OCI-LY3 (cell line): ENCODE data around the gene DNAJB8.

Source experiments
- H2AFZ ChIP-seq: fragments of 200-600, 300-600 bp; shearing (Covaris generic); 2 replicates; pipeline ENCODE4 v1.6.0; 2014; ENCODE audit warnings: antibody characterized with exemption, low read depth, low read length
- H3K27ac ChIP-seq: fragments of 200-600, 300-600 bp; sonication (generic); 2 replicates; pipeline ENCODE4 v1.5.1; 2014; ENCODE audit warnings: mild to moderate bottlenecking, low read length, moderate library complexity, mixed read lengths
- H3K27me3 ChIP-seq: fragments of 200-600, 300-600 bp; sonication (generic); 2 replicates; pipeline ENCODE4 v1.6.1; 2014; ENCODE audit warnings: low read depth, low read length, mixed read lengths
- H3K36me3 ChIP-seq: fragments of 200-600, 300-600 bp; sonication (generic); replicated peaks from 2 replicates; pipeline ENCODE3; 2014; ENCODE audit warnings: low read depth, low read length, mixed read lengths
- H3K4me1 ChIP-seq: fragments of 300-600, 200-600 bp; sonication (generic); 2 replicates; pipeline ENCODE4 v1.6.1; 2014; ENCODE audit warnings: low read length, mixed read lengths
- H3K4me2 ChIP-seq: fragments of 200-600, 300-600 bp; sonication (generic); 2 replicates; pipeline ENCODE4 v1.6.1; 2014; ENCODE audit warnings: low read length, mixed read lengths
- H3K4me3 ChIP-seq: fragments of 300-600, 200-600 bp; sonication (generic); 2 replicates; pipeline ENCODE4 v1.5.1; 2014; ENCODE audit warnings: antibody characterized with exemption, mild to moderate bottlenecking, low read length, moderate library complexity
- H3K79me2 ChIP-seq: fragments of 300-600, 200-600 bp; shearing (Covaris generic); 2 replicates; pipeline ENCODE4 v1.6.1; 2014; ENCODE audit warnings: mild to moderate bottlenecking, low read length, mixed read lengths
- H3K9ac ChIP-seq: fragments of 300-600, 200-600 bp; shearing (Covaris generic); 2 replicates; pipeline ENCODE4 v1.6.0; 2014; ENCODE audit warnings: mild to moderate bottlenecking, low read length, moderate library complexity
- H3K9me3 ChIP-seq: fragments of 200-600, 300-600 bp; shearing (Covaris generic); 2 replicates; pipeline ENCODE4 v1.6.1; 2014; ENCODE audit warnings: low read length, mixed read lengths; ENCODE audit not compliant: insufficient read depth
- H4K20me1 ChIP-seq: fragments of 200-600, 300-600 bp; sonication (generic); 2 replicates; pipeline ENCODE4 v1.6.1; 2016; ENCODE audit warnings: low read length, mixed read lengths; ENCODE audit not compliant: insufficient read depth
- EZH2phosphoT487 ChIP-seq: fragments of 200-600 bp; shearing (Covaris generic); IDR thresholded peaks from 2 replicates; pipeline ENCODE4 v1.6.1; 2018; ENCODE audit warnings: antibody characterized with exemption, mixed run types, low read depth
- TF ChIP-seq, protein P1 (sequence below): fragments of 200-600, 300-600 bp; sonication (generic); IDR thresholded peaks from 2 replicates; pipeline ENCODE4 v1.5.1; 2014; ENCODE audit warnings: antibody characterized with exemption, low read length, low read depth

DNAJB8 gene

DNA sequence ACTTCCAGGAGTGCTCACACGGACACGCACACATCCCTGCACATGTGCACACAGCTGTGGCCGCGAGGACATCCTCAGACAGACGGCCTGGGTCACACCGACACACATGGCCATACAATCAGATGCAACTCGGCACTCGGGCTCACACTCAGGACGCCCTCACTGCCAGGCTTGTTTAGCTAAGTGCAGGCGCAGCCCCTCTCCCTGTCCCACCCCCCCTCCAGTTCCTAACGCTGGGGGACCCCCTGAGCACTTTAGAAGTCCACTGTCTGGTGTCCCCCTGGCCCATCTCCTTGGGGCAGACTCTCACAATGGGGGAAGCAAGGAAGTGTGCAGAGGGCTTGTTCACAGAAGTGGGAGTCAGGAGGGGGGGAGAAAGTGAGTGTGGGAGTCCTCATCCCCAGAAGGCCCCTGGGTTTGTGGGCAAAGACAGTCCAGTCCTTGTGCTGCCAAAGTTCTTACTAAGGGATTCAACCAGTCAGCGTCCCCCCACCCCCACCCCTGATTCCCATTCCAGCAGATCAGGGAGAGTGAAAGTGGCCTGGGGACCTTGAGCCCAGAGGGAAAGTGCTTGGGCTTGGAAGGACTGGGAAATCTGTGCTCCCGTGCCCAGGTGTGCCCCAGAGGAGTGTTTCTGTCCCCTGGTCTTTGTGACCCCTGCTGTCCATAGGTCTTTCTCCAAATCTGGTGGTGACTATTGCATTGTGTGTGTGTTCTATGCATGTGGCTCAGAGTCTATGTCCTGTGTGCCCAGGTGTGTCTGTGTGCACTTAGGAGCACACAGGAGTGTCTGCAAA is 27.1 kb upstream of the DNAJB8 start:
- no peaks in the 10 kb centered on the region for H3K79me2 ChIP-seq
- H4K20me1 ChIP-seq: no peaks in the 10 kb centered on the region
- H3K4me3 ChIP-seq: no peak overlapping the region
- peaks cover 4% of the 10 kb centered on the region; the same call in 1 of the 2 replicates for H3K4me1 ChIP-seq
- H3K36me3 ChIP-seq: no peaks in the 10 kb centered on the region
- H2AFZ ChIP-seq: no peak overlapping the region
- H3K9me3 ChIP-seq: no peaks in the 10 kb centered on the region
- H3K4me2 ChIP-seq: no peak overlapping the region
- no peak overlapping the region for H3K9ac ChIP-seq
- no peak overlapping the region for H3K27ac ChIP-seq
- no peak for TF ChIP-seq EZH2phosphoT487
- TF ChIP-seq, protein P1, sequence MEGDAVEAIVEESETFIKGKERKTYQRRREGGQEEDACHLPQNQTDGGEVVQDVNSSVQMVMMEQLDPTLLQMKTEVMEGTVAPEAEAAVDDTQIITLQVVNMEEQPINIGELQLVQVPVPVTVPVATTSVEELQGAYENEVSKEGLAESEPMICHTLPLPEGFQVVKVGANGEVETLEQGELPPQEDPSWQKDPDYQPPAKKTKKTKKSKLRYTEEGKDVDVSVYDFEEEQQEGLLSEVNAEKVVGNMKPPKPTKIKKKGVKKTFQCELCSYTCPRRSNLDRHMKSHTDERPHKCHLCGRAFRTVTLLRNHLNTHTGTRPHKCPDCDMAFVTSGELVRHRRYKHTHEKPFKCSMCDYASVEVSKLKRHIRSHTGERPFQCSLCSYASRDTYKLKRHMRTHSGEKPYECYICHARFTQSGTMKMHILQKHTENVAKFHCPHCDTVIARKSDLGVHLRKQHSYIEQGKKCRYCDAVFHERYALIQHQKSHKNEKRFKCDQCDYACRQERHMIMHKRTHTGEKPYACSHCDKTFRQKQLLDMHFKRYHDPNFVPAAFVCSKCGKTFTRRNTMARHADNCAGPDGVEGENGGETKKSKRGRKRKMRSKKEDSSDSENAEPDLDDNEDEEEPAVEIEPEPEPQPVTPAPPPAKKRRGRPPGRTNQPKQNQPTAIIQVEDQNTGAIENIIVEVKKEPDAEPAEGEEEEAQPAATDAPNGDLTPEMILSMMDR: no peak
- H3K27me3 ChIP-seq: peaks cover 5% of the 10 kb centered on the region; the same call in 1 of the 2 replicates

GRCh38 chr3:128492671-128493569 is 26.2 kb upstream of the DNAJB8 start, which contains the start of gene GATA2:
Gene GATA2, minus strand, starts transcription at chr3:128493201. Its CDS starts 6,170 bp downstream, at chr3:128487031.
- TF ChIP-seq, protein P1: no peak
- TF ChIP-seq EZH2phosphoT487: no peak
- H3K36me3 ChIP-seq: no peaks in the 10 kb centered on the region
- no peak within 1 kb of the TSS for H2AFZ ChIP-seq
- H3K27ac ChIP-seq: no peak within 1 kb of the TSS
- H4K20me1 ChIP-seq: no peaks in the 10 kb centered on the region
- no peaks in the 10 kb centered on the region for H3K79me2 ChIP-seq
- H3K9me3 ChIP-seq: no peaks in the 10 kb centered on the region
- no peaks in the 10 kb centered on the region for H3K27me3 ChIP-seq
- no peak within 1 kb of the TSS for H3K4me2 ChIP-seq
- peaks cover 4% of the 10 kb centered on the region; the same call in 1 of the 2 replicates for H3K4me1 ChIP-seq
- no peak within 1 kb of the TSS for H3K9ac ChIP-seq
- no peak within 1 kb of the TSS for H3K4me3 ChIP-seq

GRCh38 chr3:128491941-128492670 is 25.4 kb upstream of the DNAJB8 start:
- H3K36me3 ChIP-seq: no peaks in the 10 kb centered on the region
- peaks cover 4% of the 10 kb centered on the region; the same call in 1 of the 2 replicates for H3K4me1 ChIP-seq
- H3K27me3 ChIP-seq: no peaks in the 10 kb centered on the region
- no peaks in the 10 kb centered on the region for H3K9me3 ChIP-seq
- H3K27ac ChIP-seq: no peak overlapping the region
- no peak overlapping the region for H2AFZ ChIP-seq
- H4K20me1 ChIP-seq: no peaks in the 10 kb centered on the region
- H3K4me2 ChIP-seq: no peak overlapping the region
- TF ChIP-seq EZH2phosphoT487: no peak
- TF ChIP-seq, protein P1: no peak
- no peaks in the 10 kb centered on the region for H3K79me2 ChIP-seq
- H3K4me3 ChIP-seq: no peak overlapping the region
- H3K9ac ChIP-seq: no peak overlapping the region

DNA sequence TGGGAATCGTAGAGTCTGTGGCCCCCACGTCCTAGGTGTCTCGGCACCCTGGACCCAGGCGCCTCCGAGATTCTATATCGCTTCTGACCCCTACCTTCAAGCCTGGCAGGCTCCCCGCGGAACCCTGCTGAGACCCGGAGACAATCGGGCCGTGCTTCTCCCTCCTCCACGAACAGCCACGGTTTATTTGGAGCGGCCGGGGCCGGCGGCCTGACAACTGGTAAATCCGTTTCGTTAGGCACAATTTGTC is 24.9 kb upstream of the DNAJB8 start:
- no peaks in the 10 kb centered on the region for H4K20me1 ChIP-seq
- no peak for TF ChIP-seq EZH2phosphoT487
- TF ChIP-seq, protein P1: no peak
- no peak overlapping the region for H3K4me2 ChIP-seq
- H3K27me3 ChIP-seq: no peaks in the 10 kb centered on the region
- no peaks in the 10 kb centered on the region for H3K9me3 ChIP-seq
- H3K4me3 ChIP-seq: no peak overlapping the region
- peaks cover 4% of the 10 kb centered on the region; the same call in 1 of the 2 replicates for H3K4me1 ChIP-seq
- H3K36me3 ChIP-seq: no peaks in the 10 kb centered on the region
- H2AFZ ChIP-seq: no peak overlapping the region
- H3K9ac ChIP-seq: no peak overlapping the region
- H3K27ac ChIP-seq: no peak overlapping the region
- H3K79me2 ChIP-seq: no peaks in the 10 kb centered on the region
